ENCODE results near the gene SPRYD3.

The SPRYD3 gene

GRCh38 chr12:53074283-53074998 is 4.7 kb downstream of the SPRYD3 start:
- no peaks in the 10 kb centered on the region for H3K9me2 ChIP-seq (replicated peaks; ENCODE audit: control insufficient read depth, low read length)
- no peak overlapping the region for H3K27ac ChIP-seq (ENCODE audit: low read depth, low read length)
- H3K27me3 ChIP-seq (ENCODE audit: control insufficient read depth, low read length) = no peaks in the 10 kb centered on the region
- TF ChIP-seq EZH2phosphoT487 (IDR thresholded peaks at IDR 0.05; ENCODE audit: borderline replicate concordance, low read length) (no peak), CTCF (IDR thresholded peaks at IDR 0.05; ENCODE audit: low read depth, low read length, poor library complexity, severe bottlenecking) (no peak)
- H3K79me2 ChIP-seq (ENCODE audit: control insufficient read depth, low read length) = peaks cover 18% of the 10 kb centered on the region
- peaks cover 22% of the 10 kb centered on the region for H3K4me1 ChIP-seq (ENCODE audit: control insufficient read depth, low read length)
- no peak overlapping the region for H3K4me3 ChIP-seq (ENCODE audit: low read length)
- H4K20me1 ChIP-seq (ENCODE audit: control insufficient read depth, insufficient read depth, low read depth, low read length) = no peaks in the 10 kb centered on the region
- no peaks in the 10 kb centered on the region for H3F3A ChIP-seq (ENCODE audit: control insufficient read depth, insufficient read depth)
- H3K4me2 ChIP-seq (ENCODE audit: low read length) = no peak overlapping the region
- H3K36me3 ChIP-seq (ENCODE audit: control insufficient read depth, low read length) = peaks cover 38% of the 10 kb centered on the region
- H3K9me3 ChIP-seq (ENCODE audit: control insufficient read depth, insufficient read depth, low read length) = no peaks in the 10 kb centered on the region

DNA sequence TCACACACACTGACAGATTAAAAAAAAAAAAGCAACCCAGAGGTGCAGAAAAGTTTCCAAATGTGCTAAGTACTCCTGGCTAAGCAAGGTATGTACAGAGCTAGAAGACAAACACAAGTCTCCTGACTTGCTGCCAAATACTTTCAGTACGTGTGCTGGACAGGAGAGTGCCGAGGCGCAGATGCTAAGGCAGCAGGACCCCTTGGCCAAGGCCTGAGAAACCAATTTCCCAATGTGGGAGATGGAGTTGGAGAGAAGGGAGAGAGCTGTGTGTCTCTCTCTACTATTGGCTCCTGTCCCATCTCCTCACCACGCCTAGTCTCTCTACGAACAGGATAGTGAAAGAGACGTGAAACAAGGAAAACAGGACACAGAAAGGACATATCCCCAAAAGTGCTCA is 5.3 kb downstream of the SPRYD3 start:
- Histone ChIP-seq H3K36me3 (ENCODE audit: control insufficient read depth, low read length) (peaks cover 38% of the 10 kb centered on the region), H3F3A (ENCODE audit: control insufficient read depth, insufficient read depth) (no peaks in the 10 kb centered on the region), H3K4me3 (ENCODE audit: low read length) (no peak overlapping the region), H3K9me2 (replicated peaks; ENCODE audit: control insufficient read depth, low read length) (no peaks in the 10 kb centered on the region), H3K4me2 (ENCODE audit: low read length) (no peak overlapping the region), H3K4me1 (ENCODE audit: control insufficient read depth, low read length) (peaks cover 22% of the 10 kb centered on the region), H3K79me2 (ENCODE audit: control insufficient read depth, low read length) (peaks cover 17% of the 10 kb centered on the region), H3K27me3 (ENCODE audit: control insufficient read depth, low read length) (no peaks in the 10 kb centered on the region), H3K27ac (ENCODE audit: low read depth, low read length) (no peak overlapping the region), H4K20me1 (ENCODE audit: control insufficient read depth, insufficient read depth, low read depth, low read length) (no peaks in the 10 kb centered on the region), H3K9me3 (ENCODE audit: control insufficient read depth, insufficient read depth, low read length) (no peaks in the 10 kb centered on the region)
- no peak for TF ChIP-seq CTCF (IDR thresholded peaks at IDR 0.05; ENCODE audit: low read depth, low read length, poor library complexity, severe bottlenecking)
- no peak for TF ChIP-seq EZH2phosphoT487 (IDR thresholded peaks at IDR 0.05; ENCODE audit: borderline replicate concordance, low read length)

GRCh38 chr12:53071591-53072551 is 7.3 kb downstream of the SPRYD3 start:
- Histone ChIP-seq H3K9me3 (ENCODE audit: control insufficient read depth, insufficient read depth, low read length) (no peaks in the 10 kb centered on the region), H3F3A (ENCODE audit: control insufficient read depth, insufficient read depth) (no peaks in the 10 kb centered on the region), H3K27ac (ENCODE audit: low read depth, low read length) (no peak overlapping the region), H3K4me3 (ENCODE audit: low read length) (no peak overlapping the region), H3K4me2 (ENCODE audit: low read length) (no peak overlapping the region), H3K79me2 (ENCODE audit: control insufficient read depth, low read length) (no peaks in the 10 kb centered on the region), H4K20me1 (ENCODE audit: control insufficient read depth, insufficient read depth, low read depth, low read length) (no peaks in the 10 kb centered on the region), H3K4me1 (ENCODE audit: control insufficient read depth, low read length) (peaks cover 12% of the 10 kb centered on the region), H3K36me3 (ENCODE audit: control insufficient read depth, low read length) (peaks cover 33% of the 10 kb centered on the region), H3K9me2 (replicated peaks; ENCODE audit: control insufficient read depth, low read length) (no peaks in the 10 kb centered on the region), H3K27me3 (ENCODE audit: control insufficient read depth, low read length) (no peaks in the 10 kb centered on the region)
- TF ChIP-seq EZH2phosphoT487 (IDR thresholded peaks at IDR 0.05; ENCODE audit: borderline replicate concordance, low read length) (no peak), CTCF (IDR thresholded peaks at IDR 0.05; ENCODE audit: low read depth, low read length, poor library complexity, severe bottlenecking) (no peak)
